ENCODE measurements around the gene PPM1K.

PPM1K gene

GRCh38 chr4:88230969-88231771 lies 53.2 kb downstream of the PPM1K start:
- H3K9ac ChIP-seq (ENCODE audit: low read length), result peak overlapping the region; percentile 5
- H3K9me3 ChIP-seq (ENCODE audit: low read length), result no peaks in the 10 kb centered on the region
- peak overlapping the region; percentile 45 for H3K27ac ChIP-seq (ENCODE audit: low read depth, low read length)
- peak overlapping the region; percentile 28 to 32 for H3K4me3 ChIP-seq (ENCODE audit: low read depth in 1 of 2, low read length in 2 of 2)
- no peaks in the 10 kb centered on the region for H3K27me3 ChIP-seq (ENCODE audit: control insufficient read depth in 1 of 2, insufficient read depth in 2 of 2, low read length in 2 of 2)
- H3K36me3 ChIP-seq (ENCODE audit: insufficient read depth, low read length), result no peaks in the 10 kb centered on the region
- H3K4me1 ChIP-seq (ENCODE audit: insufficient read depth, low read length), result no peaks in the 10 kb centered on the region

- H3K9ac ChIP-seq (ENCODE audit: low read length), result no peak overlapping the region
- H3K4me3 ChIP-seq (ENCODE audit: low read depth in 1 of 2, low read length in 2 of 2), result peak overlapping the region in 1 of 2 donors; percentile 32
- H3K27me3 ChIP-seq (ENCODE audit: control insufficient read depth in 1 of 2, insufficient read depth in 2 of 2, low read length in 2 of 2), result no peaks in the 10 kb centered on the region
- no peaks in the 10 kb centered on the region for H3K9me3 ChIP-seq (ENCODE audit: low read length)
- H3K36me3 ChIP-seq (ENCODE audit: insufficient read depth, low read length), result no peaks in the 10 kb centered on the region
- H3K4me1 ChIP-seq (ENCODE audit: insufficient read depth, low read length), result no peaks in the 10 kb centered on the region
- no peak overlapping the region for H3K27ac ChIP-seq (ENCODE audit: low read depth, low read length)
These were observed 53.9 kb downstream of the PPM1K start for GRCh38 chr4:88230461-88230891.

- Histone ChIP-seq H3K4me3 (ENCODE audit: low read depth in 1 of 2, low read length in 2 of 2) (no peak overlapping the region), H3K9ac (ENCODE audit: low read length) (no peak overlapping the region), H3K36me3 (ENCODE audit: insufficient read depth, low read length) (no peaks in the 10 kb centered on the region), H3K27me3 (ENCODE audit: control insufficient read depth in 1 of 2, insufficient read depth in 2 of 2, low read length in 2 of 2) (no peaks in the 10 kb centered on the region), H3K4me1 (ENCODE audit: insufficient read depth, low read length) (no peaks in the 10 kb centered on the region), H3K9me3 (ENCODE audit: low read length) (no peaks in the 10 kb centered on the region), H3K27ac (ENCODE audit: low read depth, low read length) (no peak overlapping the region)
These were observed 56.6 kb downstream of the PPM1K start for GRCh38 chr4:88227734-88228133.

- Histone ChIP-seq H3K4me3 (ENCODE audit: low read depth in 1 of 2, low read length in 2 of 2) (no peak overlapping the region), H3K27ac (ENCODE audit: low read depth, low read length) (no peak overlapping the region), H3K9ac (ENCODE audit: low read length) (no peak overlapping the region), H3K9me3 (ENCODE audit: low read length) (no peaks in the 10 kb centered on the region), H3K36me3 (ENCODE audit: insufficient read depth, low read length) (no peaks in the 10 kb centered on the region), H3K27me3 (ENCODE audit: control insufficient read depth in 1 of 2, insufficient read depth in 2 of 2, low read length in 2 of 2) (no peaks in the 10 kb centered on the region), H3K4me1 (ENCODE audit: insufficient read depth, low read length) (no peaks in the 10 kb centered on the region)
These were observed 58.2 kb downstream of the PPM1K start for GRCh38 chr4:88226143-88226542.

- no peak overlapping the region for H3K27ac ChIP-seq (ENCODE audit: low read depth, low read length)
These were observed 58.9 kb downstream of the PPM1K start for GRCh38 chr4:88225232-88226105.

GRCh38 chr4:88223516-88223915 lies 60.8 kb downstream of the PPM1K start:
- no peak overlapping the region for H3K9ac ChIP-seq (ENCODE audit: low read length)
- H3K4me1 ChIP-seq (ENCODE audit: insufficient read depth, low read length), result no peaks in the 10 kb centered on the region
- H3K27ac ChIP-seq (ENCODE audit: low read depth, low read length), result no peak overlapping the region
- H3K4me3 ChIP-seq (ENCODE audit: low read depth in 1 of 2, low read length in 2 of 2), result no peak overlapping the region
- H3K27me3 ChIP-seq (ENCODE audit: control insufficient read depth in 1 of 2, insufficient read depth in 2 of 2, low read length in 2 of 2), result no peaks in the 10 kb centered on the region
- H3K36me3 ChIP-seq (ENCODE audit: insufficient read depth, low read length), result no peaks in the 10 kb centered on the region
- no peaks in the 10 kb centered on the region for H3K9me3 ChIP-seq (ENCODE audit: low read length)

More at GRCh38 chr4:88225232-88226105, 58.9 kb downstream of the PPM1K start:
- Histone ChIP-seq H3K9ac (ENCODE audit: low read length) (no peak overlapping the region), H3K4me1 (ENCODE audit: insufficient read depth, low read length) (no peaks in the 10 kb centered on the region), H3K27me3 (ENCODE audit: control insufficient read depth in 1 of 2, insufficient read depth in 2 of 2, low read length in 2 of 2) (no peaks in the 10 kb centered on the region), H3K9me3 (ENCODE audit: low read length) (no peaks in the 10 kb centered on the region), H3K36me3 (ENCODE audit: insufficient read depth, low read length) (no peaks in the 10 kb centered on the region), H3K4me3 (ENCODE audit: low read depth in 1 of 2, low read length in 2 of 2) (no peak overlapping the region)

- Histone ChIP-seq H3K9ac (ENCODE audit: low read length) (no peak overlapping the region), H3K4me3 (ENCODE audit: low read depth in 1 of 2, low read length in 2 of 2) (no peak overlapping the region), H3K27ac (ENCODE audit: low read depth, low read length) (no peak overlapping the region), H3K36me3 (ENCODE audit: insufficient read depth, low read length) (no peaks in the 10 kb centered on the region), H3K27me3 (ENCODE audit: control insufficient read depth in 1 of 2, insufficient read depth in 2 of 2, low read length in 2 of 2) (no peaks in the 10 kb centered on the region), H3K4me1 (ENCODE audit: insufficient read depth, low read length) (no peaks in the 10 kb centered on the region), H3K9me3 (ENCODE audit: low read length) (no peaks in the 10 kb centered on the region)
These were observed 65.3 kb downstream of the PPM1K start for GRCh38 chr4:88219099-88219498.

GRCh38 chr4:88217169-88217568 lies 67.2 kb downstream of the PPM1K start:
- no peaks in the 10 kb centered on the region for H3K4me1 ChIP-seq (ENCODE audit: insufficient read depth, low read length)
- no peak overlapping the region for H3K27ac ChIP-seq (ENCODE audit: low read depth, low read length)
- H3K9ac ChIP-seq (ENCODE audit: low read length), result no peak overlapping the region
- H3K4me3 ChIP-seq (ENCODE audit: low read depth in 1 of 2, low read length in 2 of 2), result no peak overlapping the region
- no peaks in the 10 kb centered on the region for H3K27me3 ChIP-seq (ENCODE audit: control insufficient read depth in 1 of 2, insufficient read depth in 2 of 2, low read length in 2 of 2)
- no peaks in the 10 kb centered on the region for H3K9me3 ChIP-seq (ENCODE audit: low read length)
- H3K36me3 ChIP-seq (ENCODE audit: insufficient read depth, low read length), result no peaks in the 10 kb centered on the region

- Histone ChIP-seq H3K27ac (ENCODE audit: low read depth, low read length) (no peak overlapping the region), H3K4me1 (ENCODE audit: insufficient read depth, low read length) (no peaks in the 10 kb centered on the region), H3K9ac (ENCODE audit: low read length) (no peak overlapping the region), H3K36me3 (ENCODE audit: insufficient read depth, low read length) (no peaks in the 10 kb centered on the region), H3K27me3 (ENCODE audit: control insufficient read depth in 1 of 2, insufficient read depth in 2 of 2, low read length in 2 of 2) (no peaks in the 10 kb centered on the region), H3K9me3 (ENCODE audit: low read length) (no peaks in the 10 kb centered on the region), H3K4me3 (ENCODE audit: low read depth in 1 of 2, low read length in 2 of 2) (no peak overlapping the region)
These were observed 68.0 kb downstream of the PPM1K start for GRCh38 chr4:88216395-88216794.

GRCh38 chr4:88215351-88215750 lies 69.0 kb downstream of the PPM1K start:
- Histone ChIP-seq H3K4me1 (ENCODE audit: insufficient read depth, low read length) (no peaks in the 10 kb centered on the region), H3K9ac (ENCODE audit: low read length) (no peak overlapping the region), H3K27ac (ENCODE audit: low read depth, low read length) (no peak overlapping the region)

GRCh38 chr4:88212253-88212561 lies 72.2 kb downstream of the PPM1K start:
- no peak overlapping the region for H3K9ac ChIP-seq (ENCODE audit: low read length)
- no peaks in the 10 kb centered on the region for H3K9me3 ChIP-seq (ENCODE audit: low read length)
- H3K27me3 ChIP-seq (ENCODE audit: control insufficient read depth in 1 of 2, insufficient read depth in 2 of 2, low read length in 2 of 2), result no peaks in the 10 kb centered on the region

More at GRCh38 chr4:88215351-88215750, 69.0 kb downstream of the PPM1K start:
- H3K27me3 ChIP-seq (ENCODE audit: control insufficient read depth in 1 of 2, insufficient read depth in 2 of 2, low read length in 2 of 2), result no peaks in the 10 kb centered on the region
- H3K4me3 ChIP-seq (ENCODE audit: low read depth in 1 of 2, low read length in 2 of 2), result no peak overlapping the region
- no peaks in the 10 kb centered on the region for H3K36me3 ChIP-seq (ENCODE audit: insufficient read depth, low read length)
- no peaks in the 10 kb centered on the region for H3K9me3 ChIP-seq (ENCODE audit: low read length)

More at GRCh38 chr4:88212253-88212561, 72.2 kb downstream of the PPM1K start:
- Histone ChIP-seq H3K4me1 (ENCODE audit: insufficient read depth, low read length) (no peaks in the 10 kb centered on the region), H3K27ac (ENCODE audit: low read depth, low read length) (no peak overlapping the region), H3K4me3 (ENCODE audit: low read depth in 1 of 2, low read length in 2 of 2) (no peak overlapping the region), H3K36me3 (ENCODE audit: insufficient read depth, low read length) (no peaks in the 10 kb centered on the region)

Measured in muscle layer of colon (tissue), 2 donors.